CD14-positive monocyte (primary cell): Measurements from ENCODE around the gene GPR156. TPM values are rescaled to one million over a fixed set of nuclear protein-coding genes. Genes with fewer than 3 reads are reported as not detected.

Experiments used
- DNase-seq, 3 donors: peaks; one replicate each; pipeline ENCODE4 v3.0.0-alpha.2; 2011 to 2022
- H2AFZ ChIP-seq: 2 replicates; pipeline ENCODE4 v1.6.0; 2012; ENCODE audit warnings: mild to moderate bottlenecking, low read depth, low read length, inconsistent platforms; ENCODE audit not compliant: insufficient read depth, poor library complexity, severe bottlenecking
- H3K27ac ChIP-seq, 2 donors: 1 replicate in 1 of 2; 2 replicates in 1 of 2; pipeline ENCODE4 v1.5.1; 2012 to 2013; ENCODE audit warnings: low read length in 2 of 2, control low read depth in 1 of 2, inconsistent platforms in 1 of 2, low read depth in 1 of 2, mild to moderate bottlenecking in 1 of 2
- H3K27me3 ChIP-seq, 2 donors: one replicate each; pipeline versions ENCODE4 v1.6.0 to v1.6.1; 2011 to 2013; ENCODE audit warnings: low read length in 2 of 2; ENCODE audit not compliant: control insufficient read depth in 2 of 2, insufficient read depth in 2 of 2
- H3K36me3 ChIP-seq, 2 donors: replicated peaks in 1 of 2; 1 replicate in 1 of 2; 2 replicates in 1 of 2; pipeline versions ENCODE4 v1.5.1 to v1.6.1; 2012 to 2013; ENCODE audit warnings: low read length in 2 of 2, control low read depth in 1 of 2, inconsistent platforms in 1 of 2, mild to moderate bottlenecking in 1 of 2; ENCODE audit not compliant: insufficient read depth in 2 of 2, control insufficient read depth in 1 of 2
- H3K4me1 ChIP-seq, 2 donors: 1 replicate in 1 of 2; 2 replicates in 1 of 2; pipeline versions ENCODE4 v1.5.1 to v1.6.1; 2012 to 2013; ENCODE audit warnings: low read length in 2 of 2, control low read depth in 1 of 2, inconsistent platforms in 1 of 2, mild to moderate bottlenecking in 1 of 2, moderate library complexity in 1 of 2; ENCODE audit not compliant: insufficient read depth in 2 of 2, control insufficient read depth in 1 of 2
- H3K4me2 ChIP-seq: replicated peaks from 2 replicates; pipeline ENCODE3; 2012; ENCODE audit warnings: low read length, moderate library complexity, mild to moderate bottlenecking; ENCODE audit not compliant: poor library complexity, severe bottlenecking; ENCODE audit errors: extremely low read depth
- H3K4me3 ChIP-seq, 3 experiments: fragments of 200-600 bp in 1 of 3; sonication (generic) in 1 of 3; replicated peaks in 1 of 3; 1 replicate in 2 of 3; 2 replicates in 1 of 3; pipeline ENCODE4 v1.5.1; 2011 to 2013; ENCODE audit warnings: low read length in 3 of 3, mild to moderate bottlenecking in 3 of 3, control low read depth in 2 of 3, low read depth in 2 of 3, inconsistent platforms in 1 of 3, moderate library complexity in 1 of 3
- H3K79me2 ChIP-seq: 2 replicates; pipeline ENCODE4 v1.6.0; 2012; ENCODE audit warnings: mild to moderate bottlenecking, control low read depth, inconsistent platforms, low read length, moderate library complexity; ENCODE audit not compliant: insufficient read depth
- H3K9ac ChIP-seq: 2 replicates; pipeline ENCODE4 v1.6.0; 2017; ENCODE audit warnings: low read length, mild to moderate bottlenecking; ENCODE audit not compliant: insufficient read depth, poor library complexity, severe bottlenecking
- H3K9me3 ChIP-seq, 2 donors: replicated peaks in 1 of 2; 1 replicate in 1 of 2; 2 replicates in 1 of 2; pipeline versions ENCODE4 v1.5.1 to v1.6.1; 2012 to 2013; ENCODE audit warnings: low read length in 2 of 2, control low read depth in 1 of 2; ENCODE audit not compliant: control insufficient read depth in 1 of 2, insufficient read depth in 1 of 2
- H4K20me1 ChIP-seq: 2 replicates; pipeline ENCODE4 v1.6.0; 2012; ENCODE audit warnings: mild to moderate bottlenecking, low read length, control low read depth, moderate library complexity; ENCODE audit not compliant: insufficient read depth
- H3K27ac Mint-ChIP-seq, 7 donors: one replicate each; pipeline ENCODE4 v1.8.0; 2020; ENCODE audit warnings: mild to moderate bottlenecking in 7 of 7, mixed read lengths in 7 of 7, moderate library complexity in 6 of 7, inconsistent platforms in 2 of 7
- H3K27me3 Mint-ChIP-seq, 3 donors: one replicate each; pipeline ENCODE4 v1.8.0; 2021 to 2022; ENCODE audit warnings: low read depth in 3 of 3, mild to moderate bottlenecking in 3 of 3, mixed read lengths in 3 of 3, moderate library complexity in 3 of 3, inconsistent platforms in 1 of 3
- H3K36me3 Mint-ChIP-seq, 2 donors: one replicate each; pipeline ENCODE4 v1.8.0; 2020; ENCODE audit warnings: mixed read lengths in 2 of 2, inconsistent platforms in 1 of 2, mild to moderate bottlenecking in 1 of 2
- H3K4me1 Mint-ChIP-seq: one replicate; pipeline ENCODE4 v1.8.0; 2020; ENCODE audit warnings: mild to moderate bottlenecking, mixed read lengths
- H3K4me3 Mint-ChIP-seq, 2 donors: one replicate each; pipeline ENCODE4 v1.8.0; 2020; ENCODE audit warnings: mild to moderate bottlenecking in 2 of 2, mixed read lengths in 2 of 2, moderate library complexity in 1 of 2
- H3K9me3 Mint-ChIP-seq, 7 donors: one replicate each; pipeline ENCODE4 v1.8.0; 2020 to 2022; ENCODE audit warnings: mixed read lengths in 7 of 7, mild to moderate bottlenecking in 6 of 7, moderate library complexity in 6 of 7, inconsistent platforms in 2 of 7
- WGBS: methylation state at CpG from one replicate; pipeline ENCODE4 v1.1.5; 2013; ENCODE audit warnings: missing lambda C conversion rate; ENCODE audit not compliant: insufficient coverage; 5-methylcytosine and 5-hydroxymethylcytosine counted together
- intact Hi-C, 2 donors: fragments of 100-400 bp; cut with micrococcal nuclease; formaldehyde crosslinking; loops; one replicate each; pipeline versions ENCODE4 v1.15.0 to v1.15.1; 2023
- polyA plus RNA-seq, 3 donors: library from polyadenylated mRNA; depleted of rRNA in 1 of 3; unstranded in 2 of 3; stranded (reverse) in 1 of 3; fragments of 300-500 nt in 2 of 3; fragments of >200 nt in 1 of 3; fragmentation: Illumina TruSeq in 2 of 3; gene quantifications; 1 replicate in 2 of 3; 2 replicates in 1 of 3; pipeline ENCODE4 v1.2.3, GENCODE V29; 2012 to 2021
- TF ChIP-seq, protein P1 (sequence below): fragments of 200-600 bp; IDR thresholded peaks from one replicate; pipeline ENCODE4 v1.8.0; 2022; ENCODE audit warnings: antibody characterized with exemption, mild to moderate bottlenecking

Gene GPR156
- polyA plus RNA-seq, 3 donors = not detected

DNA sequence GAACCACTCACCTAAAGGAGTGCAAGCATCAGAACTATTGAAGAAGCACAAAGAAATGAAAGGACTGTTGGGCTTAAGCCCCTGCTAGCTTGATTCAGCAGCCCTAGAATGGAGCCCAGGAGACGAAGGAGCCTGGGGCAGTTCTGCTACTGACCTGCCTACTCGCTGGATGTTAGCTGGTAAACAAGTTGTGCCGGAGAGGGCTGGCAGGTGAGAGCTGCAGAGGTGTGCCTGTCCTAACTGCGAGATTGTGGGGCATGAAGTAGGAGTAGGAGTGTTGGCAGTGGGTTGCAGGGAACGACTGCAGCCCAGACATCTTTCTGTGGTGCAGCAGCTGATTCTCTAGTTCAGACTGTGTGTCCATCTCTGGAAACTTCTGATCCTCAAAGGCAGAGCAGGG lies 115.6 kb downstream of the GPR156 start:
- Histone ChIP-seq H4K20me1 (no peaks in the 10 kb centered on the region), H3K27ac (no peak overlapping the region), H3K4me2 (no peak overlapping the region), H2AFZ (no peak overlapping the region), H3K9ac (no peak overlapping the region), H3K36me3 (no peaks in the 10 kb centered on the region), H3K4me3 (no peak overlapping the region), H3K27me3 (no peaks in the 10 kb centered on the region), H3K9me3 (no peaks in the 10 kb centered on the region), H3K79me2 (no peaks in the 10 kb centered on the region), H3K4me1 (no peaks in the 10 kb centered on the region)
- Mint-ChIP-seq H3K9me3 (peaks cover 0 to 1% (median 0%) of the 10 kb centered on the region in 7 donors), H3K4me3 (no peak overlapping the region), H3K27ac (no peak overlapping the region), H3K27me3 (peaks cover 2 to 4% (median 2%) of the 10 kb centered on the region in 3 donors), H3K36me3 (no peaks in the 10 kb centered on the region), H3K4me1 (peaks cover 7% of the 10 kb centered on the region)
- WGBS = 95% methylated on average over 5 of the region's 5 CpGs
- intact Hi-C loops = no loop called here
- DNase-seq = no peak
- TF ChIP-seq, protein P1, sequence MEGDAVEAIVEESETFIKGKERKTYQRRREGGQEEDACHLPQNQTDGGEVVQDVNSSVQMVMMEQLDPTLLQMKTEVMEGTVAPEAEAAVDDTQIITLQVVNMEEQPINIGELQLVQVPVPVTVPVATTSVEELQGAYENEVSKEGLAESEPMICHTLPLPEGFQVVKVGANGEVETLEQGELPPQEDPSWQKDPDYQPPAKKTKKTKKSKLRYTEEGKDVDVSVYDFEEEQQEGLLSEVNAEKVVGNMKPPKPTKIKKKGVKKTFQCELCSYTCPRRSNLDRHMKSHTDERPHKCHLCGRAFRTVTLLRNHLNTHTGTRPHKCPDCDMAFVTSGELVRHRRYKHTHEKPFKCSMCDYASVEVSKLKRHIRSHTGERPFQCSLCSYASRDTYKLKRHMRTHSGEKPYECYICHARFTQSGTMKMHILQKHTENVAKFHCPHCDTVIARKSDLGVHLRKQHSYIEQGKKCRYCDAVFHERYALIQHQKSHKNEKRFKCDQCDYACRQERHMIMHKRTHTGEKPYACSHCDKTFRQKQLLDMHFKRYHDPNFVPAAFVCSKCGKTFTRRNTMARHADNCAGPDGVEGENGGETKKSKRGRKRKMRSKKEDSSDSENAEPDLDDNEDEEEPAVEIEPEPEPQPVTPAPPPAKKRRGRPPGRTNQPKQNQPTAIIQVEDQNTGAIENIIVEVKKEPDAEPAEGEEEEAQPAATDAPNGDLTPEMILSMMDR = no peak

DNA sequence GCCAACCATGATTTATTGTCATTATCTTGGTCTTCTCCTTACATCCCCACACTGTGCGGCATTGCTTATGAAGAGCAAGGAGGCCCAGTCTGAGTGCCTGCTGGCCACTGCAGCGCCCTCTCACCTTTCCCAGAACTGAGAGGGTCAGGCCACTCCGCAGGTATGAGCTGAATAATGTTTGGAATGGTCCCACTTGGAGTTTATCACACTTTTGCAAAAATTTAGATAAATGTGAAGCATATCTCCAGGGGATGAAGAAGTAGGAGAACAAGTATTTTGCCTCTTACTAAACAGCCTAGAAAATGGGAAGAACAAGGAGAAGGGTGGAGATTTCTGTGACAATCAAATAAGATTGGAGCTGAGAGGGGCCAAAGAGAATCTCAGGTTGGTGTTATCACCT lies 116.4 kb downstream of the GPR156 start:
- intact Hi-C loops = no loop called here
- TF ChIP-seq, protein P1 = no peak
- no CpG with 5 or more reads among the region's 3 CpGs for WGBS

More for the DNA sequence above, 116.4 kb downstream of the GPR156 start:
- H3K36me3 ChIP-seq = no peaks in the 10 kb centered on the region
- no peaks in the 10 kb centered on the region for H3K79me2 ChIP-seq
- H3K9ac ChIP-seq = no peak overlapping the region
- no peak overlapping the region for H2AFZ ChIP-seq
- no peaks in the 10 kb centered on the region for H3K27me3 ChIP-seq
- Mint-ChIP-seq H3K9me3 (peaks cover 0 to 1% (median 0%) of the 10 kb centered on the region in 7 donors), H3K27me3 (peaks cover 2 to 4% (median 2%) of the 10 kb centered on the region in 3 donors), H3K4me3 (no peak overlapping the region), H3K27ac (no peak overlapping the region), H3K36me3 (no peaks in the 10 kb centered on the region), H3K4me1 (peaks cover 13% of the 10 kb centered on the region)
- no peak overlapping the region for H3K4me2 ChIP-seq
- H3K27ac ChIP-seq = no peak overlapping the region
- no peak for DNase-seq
- H3K9me3 ChIP-seq = no peaks in the 10 kb centered on the region
- H4K20me1 ChIP-seq = no peaks in the 10 kb centered on the region
- no peaks in the 10 kb centered on the region for H3K4me1 ChIP-seq
- no peak overlapping the region for H3K4me3 ChIP-seq
